HepG2 (cell line): ENCODE results near the gene ELL. TPM values are rescaled to one million over a fixed set of nuclear protein-coding genes. Genes with fewer than 3 reads are reported as not detected.

Source experiments
- SNAPC2 ChIP-seq: sonication (generic); formaldehyde crosslinking; IDR thresholded peaks from 2 replicates; pipeline ENCODE4 v1.8.1; 2022; ENCODE audit warnings: mild to moderate bottlenecking, missing genetic modification reagents
- TFDP1 ChIP-seq: IDR thresholded peaks from 2 replicates; pipeline ENCODE4 v1.6.1; 2016; ENCODE audit warnings: missing compliant biosample characterization, missing genetic modification reagents, borderline replicate concordance
- YY1 ChIP-seq: IDR thresholded peaks from 2 replicates; pipeline ENCODE4 v1.6.1; 2011; ENCODE audit warnings: low read length, low read depth, moderate library complexity, mild to moderate bottlenecking; ENCODE audit not compliant: insufficient read depth, insufficient replicate concordance
- ZNF317 ChIP-seq: sonication (generic); formaldehyde crosslinking; IDR thresholded peaks from 2 replicates; pipeline ENCODE4 v1.5.0; 2020; ENCODE audit warnings: mild to moderate bottlenecking, missing genetic modification reagents
- polyA plus RNA-seq, 8 experiments: library from polyadenylated mRNA; depleted of rRNA in 3 of 8; stranded (reverse) in 7 of 8; unstranded in 1 of 8; fragments of >200 nt; fragmentation: Illumina TruSeq in 4 of 8; extraction: Trizol in 4 of 8; gene quantifications; 2 replicates each; pipeline versions ENCODE4 v1.2.1 to v1.2.3, GENCODE V29; 2011 to 2016; ENCODE audit warnings: low read depth in 4 of 8, missing spikeins in 1 of 8, mixed read lengths in 1 of 8; ENCODE audit not compliant: insufficient read depth in 1 of 8
- total RNA-seq, 5 experiments: library from RNA; depleted of rRNA; stranded (reverse); fragments of >200 nt; fragmentation: Illumina TruSeq; extraction: Trizol; gene quantifications; 2 replicates each; pipeline ENCODE4 v1.2.3, GENCODE V29; 2016; ENCODE audit warnings: low read depth in 1 of 5
- TF ChIP-seq, protein P1 (sequence below): sonication (generic); formaldehyde crosslinking; IDR thresholded peaks from 2 replicates; pipeline ENCODE4 v1.8.1; 2023; ENCODE audit warnings: mild to moderate bottlenecking, missing genetic modification reagents, borderline replicate concordance
- TF ChIP-seq, protein P2 (sequence below): sonication (generic); formaldehyde crosslinking; IDR thresholded peaks from 2 replicates; pipeline ENCODE4 v1.4.0; 2020; ENCODE audit warnings: mild to moderate bottlenecking, missing genetic modification reagents

The ELL gene
- total and polyA plus RNA-seq, 2 of the 13 experiments (the other 11 are each of a cell fraction or from before 2014, with no cell fraction given), result 3.7 to 5.4 TPM

DNA sequence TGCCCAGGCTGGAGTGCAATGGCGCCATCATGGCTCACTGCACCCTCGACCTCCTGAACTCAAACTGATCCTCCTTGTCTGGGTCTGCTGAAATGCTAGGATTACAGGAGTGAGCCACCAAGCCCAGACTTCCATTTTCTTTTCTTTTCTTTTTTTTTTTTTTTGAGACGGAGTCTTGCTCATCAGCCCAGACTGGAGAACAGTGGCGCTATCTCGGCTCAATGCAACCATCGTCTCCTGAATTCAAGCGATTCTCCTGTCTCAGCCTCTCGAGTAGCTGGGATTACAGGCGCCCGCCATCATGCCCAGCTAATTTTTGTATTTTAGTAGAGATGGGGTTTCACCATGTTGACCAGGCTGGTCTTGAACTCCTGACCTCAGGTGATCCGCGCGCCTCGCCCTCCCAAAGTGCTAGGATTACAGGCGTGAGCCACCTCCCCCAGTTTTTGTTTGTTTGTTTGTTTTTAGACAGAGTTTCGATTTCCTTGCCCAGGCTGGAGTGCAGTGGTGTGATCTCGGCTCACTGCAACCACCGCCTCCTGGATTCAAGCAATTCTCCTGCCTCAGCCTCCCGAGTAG, 1.1 kb upstream of the ELL start (continued):
- TF ChIP-seq TFDP1 (CRISPR knock-in tag) (peak; percentile 5; the same call in 1 of the 2 replicates), YY1 (peak; percentile 52), ZNF317 (CRISPR knock-in tag) (0 out of 2 replicates have a peak, but pooled peaks have one; percentile 32), SNAPC2 (CRISPR knock-in tag) (peak; percentile 8; the same call in 1 of the 2 replicates)
- TF ChIP-seq, protein P1, sequence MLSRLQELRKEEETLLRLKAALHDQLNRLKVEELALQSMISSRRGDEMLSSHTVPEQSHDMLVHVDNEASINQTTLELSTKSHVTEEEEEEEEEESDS (CRISPR knock-in tag), result 0 out of 2 replicates have a peak, but pooled peaks have one; percentile 64
- TF ChIP-seq, protein P2, sequence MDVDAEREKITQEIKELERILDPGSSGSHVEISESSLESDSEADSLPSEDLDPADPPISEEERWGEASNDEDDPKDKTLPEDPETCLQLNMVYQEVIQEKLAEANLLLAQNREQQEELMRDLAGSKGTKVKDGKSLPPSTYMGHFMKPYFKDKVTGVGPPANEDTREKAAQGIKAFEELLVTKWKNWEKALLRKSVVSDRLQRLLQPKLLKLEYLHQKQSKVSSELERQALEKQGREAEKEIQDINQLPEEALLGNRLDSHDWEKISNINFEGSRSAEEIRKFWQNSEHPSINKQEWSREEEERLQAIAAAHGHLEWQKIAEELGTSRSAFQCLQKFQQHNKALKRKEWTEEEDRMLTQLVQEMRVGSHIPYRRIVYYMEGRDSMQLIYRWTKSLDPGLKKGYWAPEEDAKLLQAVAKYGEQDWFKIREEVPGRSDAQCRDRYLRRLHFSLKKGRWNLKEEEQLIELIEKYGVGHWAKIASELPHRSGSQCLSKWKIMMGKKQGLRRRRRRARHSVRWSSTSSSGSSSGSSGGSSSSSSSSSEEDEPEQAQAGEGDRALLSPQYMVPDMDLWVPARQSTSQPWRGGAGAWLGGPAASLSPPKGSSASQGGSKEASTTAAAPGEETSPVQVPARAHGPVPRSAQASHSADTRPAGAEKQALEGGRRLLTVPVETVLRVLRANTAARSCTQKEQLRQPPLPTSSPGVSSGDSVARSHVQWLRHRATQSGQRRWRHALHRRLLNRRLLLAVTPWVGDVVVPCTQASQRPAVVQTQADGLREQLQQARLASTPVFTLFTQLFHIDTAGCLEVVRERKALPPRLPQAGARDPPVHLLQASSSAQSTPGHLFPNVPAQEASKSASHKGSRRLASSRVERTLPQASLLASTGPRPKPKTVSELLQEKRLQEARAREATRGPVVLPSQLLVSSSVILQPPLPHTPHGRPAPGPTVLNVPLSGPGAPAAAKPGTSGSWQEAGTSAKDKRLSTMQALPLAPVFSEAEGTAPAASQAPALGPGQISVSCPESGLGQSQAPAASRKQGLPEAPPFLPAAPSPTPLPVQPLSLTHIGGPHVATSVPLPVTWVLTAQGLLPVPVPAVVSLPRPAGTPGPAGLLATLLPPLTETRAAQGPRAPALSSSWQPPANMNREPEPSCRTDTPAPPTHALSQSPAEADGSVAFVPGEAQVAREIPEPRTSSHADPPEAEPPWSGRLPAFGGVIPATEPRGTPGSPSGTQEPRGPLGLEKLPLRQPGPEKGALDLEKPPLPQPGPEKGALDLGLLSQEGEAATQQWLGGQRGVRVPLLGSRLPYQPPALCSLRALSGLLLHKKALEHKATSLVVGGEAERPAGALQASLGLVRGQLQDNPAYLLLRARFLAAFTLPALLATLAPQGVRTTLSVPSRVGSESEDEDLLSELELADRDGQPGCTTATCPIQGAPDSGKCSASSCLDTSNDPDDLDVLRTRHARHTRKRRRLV, result peak; percentile 99
- TF ChIP-seq, all 625 proteins: peak for 24; not testable (repeated sequence) for 601
